ENCODE measurements around the gene ZP2.
"Not testable (repeated sequence)": the region's sequence is repeated elsewhere in the genome, so short reads cannot be mapped to it uniquely, and the experiment has no call there.

The ZP2 gene

GRCh38 chr16:21190599-21190998 is 20.8 kb downstream of the ZP2 start:
- H3K9ac ChIP-seq (ENCODE audit: low read length) = no peak overlapping the region
- no peak overlapping the region for H3K27ac ChIP-seq (ENCODE audit: low read length)
- H3K27me3 ChIP-seq (ENCODE audit: control insufficient read depth, insufficient read depth, low read length) = no peaks in the 10 kb centered on the region
- H3K36me3 ChIP-seq (ENCODE audit: control insufficient read depth, low read depth, low read length) = no peaks in the 10 kb centered on the region
- H3K9me3 ChIP-seq (ENCODE audit: control insufficient read depth, low read depth, low read length) = no peaks in the 10 kb centered on the region
- H3K4me1 ChIP-seq (ENCODE audit: control insufficient read depth, low read depth, low read length) = no peaks in the 10 kb centered on the region
- H3K4me3 ChIP-seq (ENCODE audit: low read length) = no peak overlapping the region

- no peaks in the 10 kb centered on the region for H3K9me3 ChIP-seq (ENCODE audit: control insufficient read depth, low read depth, low read length)
- H3K27me3 ChIP-seq (ENCODE audit: control insufficient read depth, insufficient read depth, low read length) = no peaks in the 10 kb centered on the region
- no peak overlapping the region for H3K4me3 ChIP-seq (ENCODE audit: low read length)
- H3K9ac ChIP-seq (ENCODE audit: low read length) = no peak overlapping the region
- no peaks in the 10 kb centered on the region for H3K36me3 ChIP-seq (ENCODE audit: control insufficient read depth, low read depth, low read length)
- no peak overlapping the region for H3K27ac ChIP-seq (ENCODE audit: low read length)
- no peaks in the 10 kb centered on the region for H3K4me1 ChIP-seq (ENCODE audit: control insufficient read depth, low read depth, low read length)
Observed at GRCh38 chr16:21190013-21190412, 21.4 kb downstream of the ZP2 start.

- no peaks in the 10 kb centered on the region for H3K9me3 ChIP-seq (ENCODE audit: control insufficient read depth, low read depth, low read length)
- no peak overlapping the region for H3K4me3 ChIP-seq (ENCODE audit: low read length)
- H3K27me3 ChIP-seq (ENCODE audit: control insufficient read depth, insufficient read depth, low read length) = no peaks in the 10 kb centered on the region
- H3K36me3 ChIP-seq (ENCODE audit: control insufficient read depth, low read depth, low read length) = no peaks in the 10 kb centered on the region
- no peak overlapping the region for H3K9ac ChIP-seq (ENCODE audit: low read length)
- H3K4me1 ChIP-seq (ENCODE audit: control insufficient read depth, low read depth, low read length) = no peaks in the 10 kb centered on the region
- H3K27ac ChIP-seq (ENCODE audit: low read length) = no peak overlapping the region
Observed at GRCh38 chr16:21189311-21189710, 22.1 kb downstream of the ZP2 start.

GRCh38 chr16:21186326-21186691 is 25.1 kb downstream of the ZP2 start:
- Histone ChIP-seq H3K4me1 (ENCODE audit: control insufficient read depth, low read depth, low read length) (no peaks in the 10 kb centered on the region), H3K36me3 (ENCODE audit: control insufficient read depth, low read depth, low read length) (peaks cover 7% of the 10 kb centered on the region), H3K4me3 (ENCODE audit: low read length) (no peak overlapping the region), H3K9me3 (ENCODE audit: control insufficient read depth, low read depth, low read length) (no peaks in the 10 kb centered on the region), H3K9ac (ENCODE audit: low read length) (no peak overlapping the region), H3K27me3 (ENCODE audit: control insufficient read depth, insufficient read depth, low read length) (no peaks in the 10 kb centered on the region), H3K27ac (ENCODE audit: low read length) (no peak overlapping the region)

GRCh38 chr16:21185659-21186325 is 25.6 kb downstream of the ZP2 start:
- Histone ChIP-seq H3K4me1 (ENCODE audit: control insufficient read depth, low read depth, low read length) (no peaks in the 10 kb centered on the region), H3K9ac (ENCODE audit: low read length) (no peak overlapping the region), H3K27ac (ENCODE audit: low read length) (no peak overlapping the region), H3K4me3 (ENCODE audit: low read length) (no peak overlapping the region), H3K27me3 (ENCODE audit: control insufficient read depth, insufficient read depth, low read length) (no peaks in the 10 kb centered on the region), H3K9me3 (ENCODE audit: control insufficient read depth, low read depth, low read length) (no peaks in the 10 kb centered on the region), H3K36me3 (ENCODE audit: control insufficient read depth, low read depth, low read length) (peaks cover 12% of the 10 kb centered on the region)

GRCh38 chr16:21184834-21185233 is 26.5 kb downstream of the ZP2 start:
- H3K9ac ChIP-seq (ENCODE audit: low read length) = no peak overlapping the region
- H3K9me3 ChIP-seq (ENCODE audit: control insufficient read depth, low read depth, low read length) = no peaks in the 10 kb centered on the region
- no peak overlapping the region for H3K27ac ChIP-seq (ENCODE audit: low read length)
- no peaks in the 10 kb centered on the region for H3K27me3 ChIP-seq (ENCODE audit: control insufficient read depth, insufficient read depth, low read length)
- no peaks in the 10 kb centered on the region for H3K4me1 ChIP-seq (ENCODE audit: control insufficient read depth, low read depth, low read length)
- H3K4me3 ChIP-seq (ENCODE audit: low read length) = no peak overlapping the region
- H3K36me3 ChIP-seq (ENCODE audit: control insufficient read depth, low read depth, low read length) = peaks cover 18% of the 10 kb centered on the region

GRCh38 chr16:21183995-21184394 is 27.4 kb downstream of the ZP2 start:
- H3K27me3 ChIP-seq (ENCODE audit: control insufficient read depth, insufficient read depth, low read length) = no peaks in the 10 kb centered on the region
- H3K9ac ChIP-seq (ENCODE audit: low read length) = no peak overlapping the region
- peaks cover 26% of the 10 kb centered on the region for H3K36me3 ChIP-seq (ENCODE audit: control insufficient read depth, low read depth, low read length)
- H3K4me1 ChIP-seq (ENCODE audit: control insufficient read depth, low read depth, low read length) = no peaks in the 10 kb centered on the region
- H3K9me3 ChIP-seq (ENCODE audit: control insufficient read depth, low read depth, low read length) = no peaks in the 10 kb centered on the region
- no peak overlapping the region for H3K4me3 ChIP-seq (ENCODE audit: low read length)
- H3K27ac ChIP-seq (ENCODE audit: low read length) = no peak overlapping the region

GRCh38 chr16:21179983-21180365 is 31.4 kb downstream of the ZP2 start:
- Histone ChIP-seq H3K4me1 (ENCODE audit: control insufficient read depth, low read depth, low read length) (no peaks in the 10 kb centered on the region), H3K4me3 (ENCODE audit: low read length) (no peak overlapping the region), H3K9ac (ENCODE audit: low read length) (no peak overlapping the region), H3K36me3 (ENCODE audit: control insufficient read depth, low read depth, low read length) (peaks cover 56% of the 10 kb centered on the region), H3K9me3 (ENCODE audit: control insufficient read depth, low read depth, low read length) (no peaks in the 10 kb centered on the region), H3K27me3 (ENCODE audit: control insufficient read depth, insufficient read depth, low read length) (no peaks in the 10 kb centered on the region), H3K27ac (ENCODE audit: low read length) (no peak overlapping the region)

- no peaks in the 10 kb centered on the region for H3K27me3 ChIP-seq (ENCODE audit: control insufficient read depth, insufficient read depth, low read length)
- H3K27ac ChIP-seq (ENCODE audit: low read length) = no peak overlapping the region
- no peaks in the 10 kb centered on the region for H3K4me1 ChIP-seq (ENCODE audit: control insufficient read depth, low read depth, low read length)
- no peak overlapping the region for H3K9ac ChIP-seq (ENCODE audit: low read length)
- no peaks in the 10 kb centered on the region for H3K9me3 ChIP-seq (ENCODE audit: control insufficient read depth, low read depth, low read length)
- H3K36me3 ChIP-seq (ENCODE audit: control insufficient read depth, low read depth, low read length) = peaks cover 61% of the 10 kb centered on the region
- H3K4me3 ChIP-seq (ENCODE audit: low read length) = no peak overlapping the region
Observed at GRCh38 chr16:21179126-21179982, 32.0 kb downstream of the ZP2 start.

GRCh38 chr16:21175397-21175796 is 36.0 kb downstream of the ZP2 start:
- no peaks in the 10 kb centered on the region for H3K27me3 ChIP-seq (ENCODE audit: control insufficient read depth, insufficient read depth, low read length)
- no peak overlapping the region for H3K4me3 ChIP-seq (ENCODE audit: low read length)
- H3K27ac ChIP-seq (ENCODE audit: low read length) = no peak overlapping the region
- H3K9me3 ChIP-seq (ENCODE audit: control insufficient read depth, low read depth, low read length) = no peaks in the 10 kb centered on the region
- peaks cover 81% of the 10 kb centered on the region for H3K36me3 ChIP-seq (ENCODE audit: control insufficient read depth, low read depth, low read length)
- H3K9ac ChIP-seq (ENCODE audit: low read length) = no peak overlapping the region
- no peaks in the 10 kb centered on the region for H3K4me1 ChIP-seq (ENCODE audit: control insufficient read depth, low read depth, low read length)

GRCh38 chr16:21172650-21173049 is 38.7 kb downstream of the ZP2 start:
- peaks cover 70% of the 10 kb centered on the region for H3K36me3 ChIP-seq (ENCODE audit: control insufficient read depth, low read depth, low read length)
- no peak overlapping the region for H3K27ac ChIP-seq (ENCODE audit: low read length)
- no peak overlapping the region for H3K4me3 ChIP-seq (ENCODE audit: low read length)
- no peaks in the 10 kb centered on the region for H3K27me3 ChIP-seq (ENCODE audit: control insufficient read depth, insufficient read depth, low read length)
- H3K9ac ChIP-seq (ENCODE audit: low read length) = no peak overlapping the region
- no peaks in the 10 kb centered on the region for H3K9me3 ChIP-seq (ENCODE audit: control insufficient read depth, low read depth, low read length)
- no peaks in the 10 kb centered on the region for H3K4me1 ChIP-seq (ENCODE audit: control insufficient read depth, low read depth, low read length)

- not testable (repeated sequence) for H3K4me3 ChIP-seq (ENCODE audit: low read length); H3K9me3 ChIP-seq (ENCODE audit: control insufficient read depth, low read depth, low read length); H3K4me1 ChIP-seq (ENCODE audit: control insufficient read depth, low read depth, low read length); H3K9ac ChIP-seq (ENCODE audit: low read length); H3K27me3 ChIP-seq (ENCODE audit: control insufficient read depth, insufficient read depth, low read length); H3K27ac ChIP-seq (ENCODE audit: low read length)
- H3K36me3 ChIP-seq (ENCODE audit: control insufficient read depth, low read depth, low read length) = peaks cover 67% of the 10 kb centered on the region
Observed at GRCh38 chr16:21170116-21170515, 41.3 kb downstream of the ZP2 start.
